HTR-8/SVneo (cell line): Measurements from ENCODE around the gene PCDHAC1.
A peak's percentile ranks its signal among the peaks of the same experiment; 100 is the strongest.
"Not testable (repeated sequence)": the region's sequence is repeated elsewhere in the genome, so short reads cannot be mapped to it uniquely, and the experiment has no call there.

Experiments used
- DNase-seq: peaks from one replicate; pipeline ENCODE4 v3.0.0; 2011; ENCODE audit warnings: low spot score, mixed read lengths; ENCODE audit not compliant: insufficient read length
- FAIRE-seq: peaks from 2 replicates; lab custom pipeline; 2011; peaks lifted over from hg19 to GRCh38; lab: Jason Lieb, UNC

The PCDHAC1 gene

DNA sequence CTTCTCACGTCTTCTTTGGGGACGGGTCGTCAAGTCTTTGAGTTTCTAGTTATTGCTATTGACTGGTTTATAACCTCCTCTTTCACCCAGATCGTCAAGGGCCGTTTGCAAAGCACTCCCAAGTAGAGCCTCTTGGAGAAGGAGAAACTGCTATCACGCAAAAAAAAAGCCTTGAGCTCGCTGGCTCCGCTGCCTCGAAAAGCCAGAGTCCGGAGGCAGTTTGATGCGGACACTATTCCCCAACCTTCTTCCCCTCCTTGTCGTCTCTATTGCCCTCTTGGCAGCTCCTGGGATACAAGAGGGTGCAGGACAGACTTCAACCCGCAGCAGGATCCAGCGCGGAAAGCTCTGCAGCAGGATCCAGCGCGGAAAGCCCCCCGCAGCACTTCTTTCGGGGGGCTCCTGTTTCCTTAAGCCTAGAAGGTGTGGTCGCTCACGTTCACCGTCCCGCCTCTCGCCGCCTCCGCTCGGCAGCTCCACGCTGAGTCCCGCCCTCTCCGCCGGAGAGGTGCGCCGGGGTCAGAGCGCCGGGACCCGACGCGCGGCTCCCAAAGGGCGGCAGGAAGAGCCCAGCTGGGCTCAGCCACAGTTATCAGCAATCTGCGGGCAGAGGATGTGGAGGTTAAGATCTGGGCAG, at the start of gene PCDHAC1:
TSS of gene PCDHAC1 (plus strand) at position 494 of the 637 bp plus-strand sequence. CDS start 594 bp downstream, outside the sequence.
- no peak for DNase-seq

GRCh38 chr5:140876541-140877261, 49.4 kb upstream of the PCDHAC1 start:
- not testable (repeated sequence) for FAIRE-seq, DNase-seq

More for the DNA sequence above, at the start of gene PCDHAC1:
- no peak for FAIRE-seq

DNA sequence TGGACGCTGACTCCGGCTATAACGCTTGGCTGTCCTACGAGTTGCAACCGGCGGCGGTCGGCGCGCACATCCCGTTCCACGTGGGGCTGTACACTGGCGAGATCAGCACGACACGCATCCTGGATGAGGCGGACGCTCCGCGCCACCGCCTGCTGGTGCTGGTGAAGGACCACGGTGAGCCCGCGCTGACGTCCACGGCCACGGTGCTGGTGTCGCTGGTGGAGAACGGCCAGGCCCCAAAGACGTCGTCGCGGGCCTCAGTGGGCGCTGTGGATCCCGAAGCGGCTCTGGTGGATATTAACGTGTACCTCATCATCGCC, 48.9 kb upstream of the PCDHAC1 start:
- DNase-seq (no peak), FAIRE-seq (no peak)

- FAIRE-seq: no peak
- no peak for DNase-seq
These were observed 44.1 kb upstream of the PCDHAC1 start, which contains the start of gene PCDHA13 for GRCh38 chr5:140881889-140882590. PCDHA13 (plus strand) TSS chr5:140882124; CDS start chr5:140882269, 145 bp downstream.

DNA sequence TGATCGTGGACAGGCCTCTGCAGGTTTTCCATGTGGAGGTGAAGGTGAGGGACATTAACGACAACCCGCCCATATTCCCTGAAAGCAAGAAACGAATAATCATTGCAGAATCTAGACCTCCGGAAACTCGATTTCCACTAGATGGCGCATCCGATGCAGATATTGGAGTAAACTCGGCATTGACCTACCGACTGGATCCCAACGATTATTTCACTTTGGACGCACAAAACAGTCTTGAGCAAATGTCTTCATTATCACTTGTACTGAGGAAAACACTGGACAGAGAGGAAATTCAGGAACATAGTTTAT, 43.6 kb upstream of the PCDHAC1 start:
- DNase-seq (peak; percentile 31), FAIRE-seq (no peak)

DNA sequence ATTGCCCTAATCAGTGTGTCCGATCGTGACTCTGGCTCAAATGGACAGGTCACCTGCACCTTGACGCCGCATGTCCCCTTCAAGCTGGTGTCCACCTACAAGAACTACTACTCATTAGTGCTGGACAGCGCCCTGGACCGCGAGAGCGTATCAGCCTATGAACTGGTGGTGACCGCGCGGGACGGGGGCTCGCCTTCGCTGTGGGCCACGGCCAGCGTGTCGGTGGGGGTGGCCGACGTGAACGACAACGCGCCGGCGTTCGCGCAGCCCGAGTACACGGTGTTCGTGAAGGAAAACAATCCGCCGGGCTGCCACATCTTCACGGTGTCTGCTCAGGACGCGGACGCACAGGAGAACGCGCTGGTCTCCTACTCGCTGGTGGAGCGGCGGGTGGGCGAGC, 42.7 kb upstream of the PCDHAC1 start:
- peak; percentile 71 for FAIRE-seq
- no peak for DNase-seq

GRCh38 chr5:140883927-140884697, 42.0 kb upstream of the PCDHAC1 start:
- no peak for FAIRE-seq

DNA sequence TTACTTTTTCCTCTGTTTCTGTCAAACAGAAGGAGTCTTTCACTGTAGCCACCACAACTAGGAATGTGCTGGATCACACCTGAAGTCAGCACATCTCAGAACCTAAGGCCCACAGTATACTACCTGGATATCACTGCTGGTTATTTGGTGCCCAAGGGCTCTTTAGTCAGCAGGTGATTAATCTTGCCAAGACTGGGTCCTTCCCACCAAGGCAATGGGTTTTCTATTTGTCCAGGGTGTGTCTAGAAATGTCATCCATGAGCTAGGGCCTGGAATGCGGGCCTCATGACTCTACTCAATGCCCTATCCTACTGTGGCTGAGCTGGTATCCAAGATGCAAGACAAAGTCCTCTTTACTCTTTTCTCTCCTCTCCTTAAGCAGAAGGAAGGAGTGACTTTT, 9.8 kb upstream of the PCDHAC1 start:
- DNase-seq: no peak
- FAIRE-seq: no peak

More at GRCh38 chr5:140883927-140884697, 42.0 kb upstream of the PCDHAC1 start:
- no peak for DNase-seq

- DNase-seq: no peak
- no peak for FAIRE-seq
These were observed 2.5 kb upstream of the PCDHAC1 start for GRCh38 chr5:140923601-140924000.

GRCh38 chr5:140926443-140927227, 536 bp downstream of the PCDHAC1 start:
- DNase-seq: peak; percentile 73
- FAIRE-seq: peak; percentile 94

- FAIRE-seq: peak; percentile 74
- DNase-seq: no peak
These were observed 1.1 kb downstream of the PCDHAC1 start for GRCh38 chr5:140927228-140927573.

DNA sequence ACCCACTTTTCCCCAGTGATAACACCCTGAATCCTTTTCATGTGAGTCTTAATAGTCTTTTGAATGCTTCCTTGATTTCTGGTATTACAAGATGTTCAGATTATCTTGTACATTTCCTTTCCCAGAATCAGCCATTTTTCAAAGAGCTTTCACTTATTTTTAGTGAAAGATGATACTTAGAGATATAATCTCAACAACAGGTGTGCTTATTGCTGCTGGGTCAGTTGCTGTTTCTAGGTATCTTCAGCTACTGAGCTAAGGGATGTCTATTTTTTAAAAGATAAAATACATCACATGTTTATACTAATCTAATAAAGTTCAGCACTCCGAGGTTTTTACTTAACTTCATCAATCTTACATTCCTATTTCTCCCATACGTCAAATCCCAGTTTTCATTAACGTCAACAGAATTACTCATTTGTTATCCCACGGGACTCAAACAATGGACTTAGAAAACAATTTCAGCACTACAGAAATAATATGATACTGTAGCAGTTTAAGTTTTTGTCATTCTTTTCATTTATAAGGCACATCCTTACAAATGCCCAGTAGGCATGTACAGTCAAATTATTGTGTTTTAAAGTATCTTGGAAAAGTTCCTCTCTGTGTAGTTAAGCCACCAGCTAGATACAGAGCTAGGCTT, 9.0 kb downstream of the PCDHAC1 start:
- DNase-seq (no peak), FAIRE-seq (no peak)

GRCh38 chr5:140946578-140946977, 20.5 kb downstream of the PCDHAC1 start:
- FAIRE-seq (no peak), DNase-seq (no peak)

DNA sequence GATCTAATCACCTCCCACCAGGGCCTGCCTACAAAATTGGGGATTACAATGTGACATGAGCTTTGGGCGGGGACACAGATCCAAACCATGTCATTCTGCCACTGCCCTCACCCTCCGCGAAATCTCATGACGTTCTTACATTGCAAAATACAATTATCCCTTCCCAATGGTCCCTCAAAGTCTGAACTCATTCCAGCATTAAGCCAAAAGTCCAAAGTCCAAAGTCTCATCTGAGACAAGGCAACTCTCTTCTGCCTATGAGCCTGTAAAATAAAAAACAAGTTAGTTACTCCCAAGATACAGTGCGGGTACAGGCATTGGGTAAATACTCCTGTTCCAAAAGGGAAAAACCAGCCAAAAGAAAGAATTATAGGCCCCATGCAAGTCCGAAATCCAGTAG, 25.5 kb downstream of the PCDHAC1 start:
- DNase-seq (no peak), FAIRE-seq (no peak)

- DNase-seq (no peak), FAIRE-seq (no peak)
These were observed 27.1 kb downstream of the PCDHAC1 start for GRCh38 chr5:140953234-140953633.

DNA sequence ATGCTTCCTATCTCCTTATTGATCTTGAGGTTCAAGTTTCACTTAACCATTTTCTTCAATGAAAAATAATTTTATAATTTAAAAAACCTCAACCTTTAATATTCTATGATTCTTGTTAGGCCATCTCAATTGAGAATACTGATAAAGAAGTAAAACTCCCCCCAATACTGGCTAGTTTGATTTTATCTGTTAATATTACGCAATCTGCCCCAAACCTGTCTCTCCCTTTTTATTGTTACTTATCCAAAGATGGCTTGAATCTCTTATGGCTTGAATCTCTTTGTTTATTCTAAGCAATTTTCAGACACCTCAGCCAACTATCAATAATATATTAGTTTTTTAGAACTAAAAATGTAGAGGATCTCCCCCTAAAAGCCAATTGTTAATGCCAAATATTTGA, 36.1 kb downstream of the PCDHAC1 start:
- FAIRE-seq: no peak
- DNase-seq: no peak

- FAIRE-seq: no peak
- no peak for DNase-seq
These were observed 38.3 kb downstream of the PCDHAC1 start for GRCh38 chr5:140964356-140964755.

DNA sequence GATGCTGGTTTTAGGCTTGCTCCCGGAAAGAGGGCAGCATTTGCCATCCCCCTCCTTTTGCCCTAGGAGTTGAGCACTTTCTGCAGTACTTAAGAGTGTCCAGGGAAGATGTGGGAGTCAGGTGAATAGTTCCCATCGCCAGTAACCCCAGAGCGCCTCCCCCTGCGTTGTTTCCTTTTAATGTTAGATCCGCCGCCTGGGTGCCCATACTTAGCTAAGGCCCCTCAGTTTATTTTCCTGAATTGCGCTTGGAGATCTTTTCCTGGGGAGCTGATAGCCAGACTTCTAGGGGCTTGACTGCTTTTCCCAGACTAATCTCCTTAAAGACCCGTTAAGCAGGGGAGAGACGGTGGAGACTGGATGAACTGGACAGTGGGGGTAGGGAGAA, 39.8 kb downstream of the PCDHAC1 start:
- peak; percentile 13 for DNase-seq
- FAIRE-seq: no peak
